GM12872 (cell line): ENCODE data around the gene HLCS.

Experiments used
- TF ChIP-seq, protein P1 (sequence below): IDR thresholded peaks from 3 replicates; pipeline ENCODE4 v1.5.1; 2011; ENCODE audit warnings: low read depth, mild to moderate bottlenecking, low read length, moderate library complexity; ENCODE audit not compliant: insufficient read depth

HLCS gene

GRCh38 chr21:36834192-36834591 lies 132.3 kb downstream of the HLCS start:
- TF ChIP-seq, protein P1, sequence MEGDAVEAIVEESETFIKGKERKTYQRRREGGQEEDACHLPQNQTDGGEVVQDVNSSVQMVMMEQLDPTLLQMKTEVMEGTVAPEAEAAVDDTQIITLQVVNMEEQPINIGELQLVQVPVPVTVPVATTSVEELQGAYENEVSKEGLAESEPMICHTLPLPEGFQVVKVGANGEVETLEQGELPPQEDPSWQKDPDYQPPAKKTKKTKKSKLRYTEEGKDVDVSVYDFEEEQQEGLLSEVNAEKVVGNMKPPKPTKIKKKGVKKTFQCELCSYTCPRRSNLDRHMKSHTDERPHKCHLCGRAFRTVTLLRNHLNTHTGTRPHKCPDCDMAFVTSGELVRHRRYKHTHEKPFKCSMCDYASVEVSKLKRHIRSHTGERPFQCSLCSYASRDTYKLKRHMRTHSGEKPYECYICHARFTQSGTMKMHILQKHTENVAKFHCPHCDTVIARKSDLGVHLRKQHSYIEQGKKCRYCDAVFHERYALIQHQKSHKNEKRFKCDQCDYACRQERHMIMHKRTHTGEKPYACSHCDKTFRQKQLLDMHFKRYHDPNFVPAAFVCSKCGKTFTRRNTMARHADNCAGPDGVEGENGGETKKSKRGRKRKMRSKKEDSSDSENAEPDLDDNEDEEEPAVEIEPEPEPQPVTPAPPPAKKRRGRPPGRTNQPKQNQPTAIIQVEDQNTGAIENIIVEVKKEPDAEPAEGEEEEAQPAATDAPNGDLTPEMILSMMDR, result no peak

DNA sequence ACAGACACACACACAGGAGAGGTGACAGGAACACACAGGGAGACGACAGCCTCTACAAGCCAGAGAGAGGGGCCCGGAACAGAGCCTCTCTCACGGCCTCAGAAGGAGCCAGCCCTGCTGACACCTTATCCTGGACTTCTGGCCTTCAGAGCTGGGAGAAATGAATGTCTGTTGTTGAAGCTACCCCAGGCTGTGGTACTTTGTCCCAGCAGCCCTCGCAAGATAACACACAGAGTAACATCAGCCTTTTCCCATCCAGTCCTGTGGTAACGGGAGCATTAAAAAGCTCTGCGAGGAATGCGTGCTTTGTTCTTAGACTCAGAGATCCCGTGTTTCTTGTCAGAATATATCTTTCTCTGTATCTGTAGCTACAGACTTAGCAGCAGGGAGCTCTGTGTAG lies 136.4 kb downstream of the HLCS start:
- TF ChIP-seq, protein P1, result no peak

- TF ChIP-seq, protein P1, result no peak
Measured at GRCh38 chr21:36828891-36829515, 137.5 kb downstream of the HLCS start.

- TF ChIP-seq, protein P1, result no peak
Measured at GRCh38 chr21:36828208-36828607, 138.3 kb downstream of the HLCS start.

DNA sequence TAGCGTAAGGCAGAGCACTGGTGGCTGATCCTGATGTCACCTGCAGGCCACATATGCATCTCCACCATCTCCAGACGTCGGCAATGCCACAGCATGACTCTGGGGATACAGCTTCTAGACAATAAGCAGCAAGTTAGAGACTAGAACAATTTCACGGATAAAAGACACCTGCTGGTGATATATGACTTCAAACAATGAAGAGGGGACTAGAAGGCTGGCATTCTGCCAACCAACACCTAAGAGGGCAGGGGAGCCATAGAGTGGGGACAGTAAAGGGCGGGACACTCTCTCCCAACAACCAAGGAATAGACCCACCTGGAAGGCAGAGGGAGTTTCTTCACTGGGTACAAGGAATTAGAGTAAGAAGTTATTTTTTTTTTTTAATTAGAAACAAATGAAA lies 140.8 kb downstream of the HLCS start:
- TF ChIP-seq, protein P1, result no peak

- TF ChIP-seq, protein P1, result no peak
Measured at GRCh38 chr21:36821032-36821299, 145.5 kb downstream of the HLCS start.

DNA sequence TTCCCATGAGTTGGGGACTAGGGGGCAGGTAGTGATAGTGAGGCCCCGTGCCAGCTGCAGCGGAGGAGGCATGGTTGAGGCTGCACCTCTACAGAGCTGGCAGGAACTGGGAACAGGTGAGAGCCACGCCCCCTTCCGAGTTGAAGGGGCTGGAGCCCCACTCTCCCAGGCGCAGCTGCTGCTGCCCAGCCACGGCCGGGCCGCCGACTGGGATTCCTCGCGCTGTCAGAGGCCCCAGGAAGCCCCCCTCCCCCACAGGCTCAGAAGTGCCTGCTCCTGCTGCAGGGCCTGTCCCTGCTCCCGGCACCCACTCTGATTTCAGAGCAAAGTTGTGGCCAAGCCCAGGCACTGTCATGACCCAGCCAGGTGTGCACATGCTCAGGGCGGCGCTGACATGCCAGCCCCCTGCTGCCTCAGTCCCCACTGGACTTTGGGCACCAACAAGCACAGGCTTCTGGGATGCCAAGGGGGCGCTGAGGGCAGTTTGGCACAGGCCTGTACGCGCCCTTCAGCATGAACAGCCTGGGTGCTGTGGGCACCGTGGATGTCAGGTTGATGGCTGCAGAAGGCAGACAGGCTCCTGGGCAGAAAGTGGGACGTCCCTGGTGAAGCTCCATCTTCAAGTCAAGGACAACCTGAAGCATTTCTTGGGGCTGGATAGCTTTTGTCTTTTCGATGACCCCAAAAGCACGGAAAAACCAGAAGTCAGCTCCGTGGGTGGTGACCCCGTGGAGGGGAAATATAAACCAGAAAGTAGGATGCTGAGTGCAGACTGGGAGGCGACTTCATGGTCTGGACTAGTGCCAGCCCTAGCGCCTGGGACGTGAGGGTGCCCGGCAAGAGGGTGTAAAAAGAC lies 146.1 kb downstream of the HLCS start:
- TF ChIP-seq, protein P1, result no peak
